KBM-7 (cell line): ENCODE measurements around the gene RAB11FIP4.

Experiments used
- DNase-seq: peaks from one replicate; pipeline ENCODE4 v3.0.0-alpha.2; 2015
- in situ Hi-C: fragments of 300-500 bp; cut with MboI; formaldehyde crosslinking; loops from 2 replicates; pipeline ENCODE4 v1.14.3; 2020; ENCODE audit warnings: low sequenced_read_pairs, low pct_unique_long_range_greater_than_20kb, mixed read lengths

RAB11FIP4 gene

GRCh38 chr17:31524926-31525800, 133.7 kb downstream of the RAB11FIP4 start:
- in situ Hi-C loops = loop anchor here (10.0 to 25.0 kb wide), 2 partner anchors 90 to 313 kb away; no protein-coding TSS in a partner anchor
- peak; percentile 84 for DNase-seq

- DNase-seq = no peak
- in situ Hi-C loops = loop anchor here (10.0 kb wide), 1 partner anchor 91 kb away; no protein-coding TSS in a partner anchor
These were observed 134.5 kb downstream of the RAB11FIP4 start for GRCh38 chr17:31525801-31526549.

GRCh38 chr17:31527606-31528005, 136.1 kb downstream of the RAB11FIP4 start:
- no peak for DNase-seq
- in situ Hi-C loops = loop anchor here (10.0 kb wide), 1 partner anchor 93 kb away; no protein-coding TSS in a partner anchor

- in situ Hi-C loops = loop anchor here (10.0 kb wide), 1 partner anchor 94 kb away; no protein-coding TSS in a partner anchor
- DNase-seq = no peak
These were observed 136.9 kb downstream of the RAB11FIP4 start for GRCh38 chr17:31528291-31528874.

GRCh38 chr17:31529841-31530251, 138.4 kb downstream of the RAB11FIP4 start:
- no peak for DNase-seq
- in situ Hi-C loops = loop anchor here (10.0 kb wide), 2 partner anchors 95 to 315 kb away; no protein-coding TSS in a partner anchor

- no peak for DNase-seq
- in situ Hi-C loops = loop anchor here (10.0 kb wide), 1 partner anchor 314 kb away; no protein-coding TSS in a partner anchor
These were observed 139.0 kb downstream of the RAB11FIP4 start for GRCh38 chr17:31530391-31530985.

GRCh38 chr17:31531336-31531980, 140.0 kb downstream of the RAB11FIP4 start:
- DNase-seq = no peak
- in situ Hi-C loops = loop anchor here (10.0 kb wide), 1 partner anchor 313 kb away; no protein-coding TSS in a partner anchor

- in situ Hi-C loops = loop anchor here (10.0 kb wide), 1 partner anchor 313 kb away; no protein-coding TSS in a partner anchor
- DNase-seq = no peak
These were observed 140.6 kb downstream of the RAB11FIP4 start for GRCh38 chr17:31532081-31532480.

GRCh38 chr17:31532526-31532925, 141.1 kb downstream of the RAB11FIP4 start:
- DNase-seq = no peak
- in situ Hi-C loops = loop anchor here (10.0 kb wide), 1 partner anchor 312 kb away; no protein-coding TSS in a partner anchor

- in situ Hi-C loops = loop anchor here (10.0 kb wide), 1 partner anchor 311 kb away; no protein-coding TSS in a partner anchor
- peak; percentile 45 for DNase-seq
These were observed 142.2 kb downstream of the RAB11FIP4 start for GRCh38 chr17:31533546-31534155.

- DNase-seq = no peak
- in situ Hi-C loops = loop anchor here (10.0 kb wide), 1 partner anchor 310 kb away; no protein-coding TSS in a partner anchor
These were observed 142.9 kb downstream of the RAB11FIP4 start for GRCh38 chr17:31534223-31534888.

GRCh38 chr17:31535581-31535981, 144.1 kb downstream of the RAB11FIP4 start:
- peak; percentile 66 for DNase-seq
- in situ Hi-C loops = loop anchor here (10.0 kb wide), 1 partner anchor 309 kb away; no protein-coding TSS in a partner anchor

- no peak for DNase-seq
- in situ Hi-C loops = loop anchor here (10.0 kb wide), 1 partner anchor 308 kb away; no protein-coding TSS in a partner anchor
These were observed 145.0 kb downstream of the RAB11FIP4 start for GRCh38 chr17:31536451-31536850.

GRCh38 chr17:31537565-31538011, 146.1 kb downstream of the RAB11FIP4 start:
- DNase-seq = no peak

GRCh38 chr17:31538080-31538762, 146.7 kb downstream of the RAB11FIP4 start:
- in situ Hi-C loops = loop anchor here (10.0 kb wide), 1 partner anchor 307 kb away; no protein-coding TSS in a partner anchor
- no peak for DNase-seq

More at GRCh38 chr17:31537565-31538011, 146.1 kb downstream of the RAB11FIP4 start:
- in situ Hi-C loops = loop anchor here (10.0 kb wide), 1 partner anchor 307 kb away; no protein-coding TSS in a partner anchor

GRCh38 chr17:31540602-31541307, 149.3 kb downstream of the RAB11FIP4 start:
- in situ Hi-C loops = no loop called here
- DNase-seq = no peak
